HEK293 (cell line): ENCODE results near the gene TOMM40L.

Experiments used
- AEBP2 ChIP-seq: fragments of 450-650 bp; formaldehyde crosslinking; IDR thresholded peaks from 2 replicates; pipeline ENCODE4 v1.5.1; 2016; ENCODE audit warnings: missing biosample characterization, missing genetic modification characterization, borderline replicate concordance
- GFI1B ChIP-seq: fragments of 450-650 bp; formaldehyde crosslinking; IDR thresholded peaks from 2 replicates; pipeline ENCODE4 v1.5.1; 2016; ENCODE audit warnings: missing biosample characterization, missing genetic modification characterization
- GLI2 ChIP-seq: fragments of 450-650 bp; formaldehyde crosslinking; IDR thresholded peaks from 2 replicates; pipeline ENCODE4; 2017; ENCODE audit warnings: missing biosample characterization, missing genetic modification characterization, low read depth, borderline replicate concordance
- GLIS1 ChIP-seq: fragments of 450-650 bp; formaldehyde crosslinking; IDR thresholded peaks from 2 replicates; pipeline ENCODE4 v1.5.1; 2016; ENCODE audit warnings: missing biosample characterization, missing genetic modification characterization
- KLF17 ChIP-seq: fragments of 450-650 bp; formaldehyde crosslinking; IDR thresholded peaks from 2 replicates; pipeline ENCODE4 v1.5.1; 2016; ENCODE audit warnings: missing biosample characterization, missing genetic modification characterization
- KLF9 ChIP-seq: fragments of 450-650 bp; formaldehyde crosslinking; IDR thresholded peaks from 2 replicates; pipeline ENCODE4 v1.5.1; 2016; ENCODE audit warnings: missing biosample characterization, missing genetic modification characterization, low read depth
- OSR2 ChIP-seq: fragments of 450-650 bp; formaldehyde crosslinking; IDR thresholded peaks from 2 replicates; pipeline ENCODE4 v1.5.1; 2016; ENCODE audit warnings: missing biosample characterization, missing genetic modification characterization
- ZBTB26 ChIP-seq: fragments of 450-650 bp; formaldehyde crosslinking; optimal IDR thresholded peaks from 2 replicates; pipeline ENCODE3; 2016; ENCODE audit warnings: missing biosample characterization, mild to moderate bottlenecking, missing genetic modification characterization
- ZBTB48 ChIP-seq: fragments of 450-650 bp; formaldehyde crosslinking; IDR thresholded peaks from 2 replicates; pipeline ENCODE4 v1.5.1; 2016; ENCODE audit warnings: missing biosample characterization, missing genetic modification characterization
- ZEB2 ChIP-seq: fragments of 450-650 bp; formaldehyde crosslinking; IDR thresholded peaks from 2 replicates; pipeline ENCODE4 v1.5.1; 2016; ENCODE audit warnings: missing biosample characterization, missing genetic modification characterization
- ZNF2 ChIP-seq: fragments of 450-650 bp; formaldehyde crosslinking; IDR thresholded peaks from 2 replicates; pipeline ENCODE4 v1.5.1; 2016; ENCODE audit warnings: missing biosample characterization, missing genetic modification characterization
- ZNF214 ChIP-seq: fragments of 450-650 bp; formaldehyde crosslinking; IDR thresholded peaks from 2 replicates; pipeline ENCODE4 v1.5.1; 2017; ENCODE audit warnings: missing biosample characterization, mild to moderate bottlenecking, missing genetic modification characterization, borderline replicate concordance
- ZNF223 ChIP-seq: fragments of 450-650 bp; formaldehyde crosslinking; IDR thresholded peaks from 2 replicates; pipeline ENCODE4 v1.5.1; 2016; ENCODE audit warnings: missing biosample characterization, missing genetic modification characterization
- ZNF426 ChIP-seq: fragments of 450-650 bp; formaldehyde crosslinking; IDR thresholded peaks from 2 replicates; pipeline ENCODE4 v1.5.1; 2017; ENCODE audit warnings: missing biosample characterization, missing genetic modification characterization, mild to moderate bottlenecking, inconsistent platforms, moderate library complexity
- ZNF521 ChIP-seq: fragments of 450-650 bp; formaldehyde crosslinking; IDR thresholded peaks from 2 replicates; pipeline ENCODE4 v1.5.1; 2017; ENCODE audit warnings: missing biosample characterization, mild to moderate bottlenecking, missing genetic modification characterization
- ZNF654 ChIP-seq: fragments of 450-650 bp; formaldehyde crosslinking; IDR thresholded peaks from 2 replicates; pipeline ENCODE4 v1.5.1; 2016; ENCODE audit warnings: low read depth, missing biosample characterization, missing genetic modification characterization
- ZNF670 ChIP-seq: fragments of 450-650 bp; formaldehyde crosslinking; IDR thresholded peaks from 2 replicates; pipeline ENCODE4 v1.5.1; 2016; ENCODE audit warnings: missing biosample characterization, missing genetic modification characterization, low read depth
- ZNF704 ChIP-seq: fragments of 450-650 bp; formaldehyde crosslinking; IDR thresholded peaks from 2 replicates; pipeline ENCODE4 v1.5.1; 2016; ENCODE audit warnings: missing biosample characterization, missing genetic modification characterization
- ZSCAN4 ChIP-seq: fragments of 450-650 bp; formaldehyde crosslinking; IDR thresholded peaks from 2 replicates; pipeline ENCODE4 v1.5.1; 2017; ENCODE audit warnings: missing biosample characterization, missing genetic modification characterization
- TF ChIP-seq, protein P1 (sequence below): fragments of 450-650 bp; formaldehyde crosslinking; IDR thresholded peaks from 2 replicates; pipeline ENCODE4 v1.5.1; 2016; ENCODE audit warnings: missing biosample characterization, missing genetic modification characterization, borderline replicate concordance
- TF ChIP-seq, protein P2 (sequence below): fragments of 450-650 bp; formaldehyde crosslinking; conservative IDR thresholded peaks from 2 replicates; pipeline ENCODE4 v1.5.1; 2016; ENCODE audit warnings: low read depth, missing biosample characterization, missing genetic modification characterization
- TF ChIP-seq, protein P3 (sequence below): fragments of 450-650 bp; formaldehyde crosslinking; IDR thresholded peaks from 2 replicates; pipeline ENCODE4 v1.5.1; 2016; ENCODE audit warnings: missing biosample characterization, missing genetic modification characterization

Gene TOMM40L

DNA sequence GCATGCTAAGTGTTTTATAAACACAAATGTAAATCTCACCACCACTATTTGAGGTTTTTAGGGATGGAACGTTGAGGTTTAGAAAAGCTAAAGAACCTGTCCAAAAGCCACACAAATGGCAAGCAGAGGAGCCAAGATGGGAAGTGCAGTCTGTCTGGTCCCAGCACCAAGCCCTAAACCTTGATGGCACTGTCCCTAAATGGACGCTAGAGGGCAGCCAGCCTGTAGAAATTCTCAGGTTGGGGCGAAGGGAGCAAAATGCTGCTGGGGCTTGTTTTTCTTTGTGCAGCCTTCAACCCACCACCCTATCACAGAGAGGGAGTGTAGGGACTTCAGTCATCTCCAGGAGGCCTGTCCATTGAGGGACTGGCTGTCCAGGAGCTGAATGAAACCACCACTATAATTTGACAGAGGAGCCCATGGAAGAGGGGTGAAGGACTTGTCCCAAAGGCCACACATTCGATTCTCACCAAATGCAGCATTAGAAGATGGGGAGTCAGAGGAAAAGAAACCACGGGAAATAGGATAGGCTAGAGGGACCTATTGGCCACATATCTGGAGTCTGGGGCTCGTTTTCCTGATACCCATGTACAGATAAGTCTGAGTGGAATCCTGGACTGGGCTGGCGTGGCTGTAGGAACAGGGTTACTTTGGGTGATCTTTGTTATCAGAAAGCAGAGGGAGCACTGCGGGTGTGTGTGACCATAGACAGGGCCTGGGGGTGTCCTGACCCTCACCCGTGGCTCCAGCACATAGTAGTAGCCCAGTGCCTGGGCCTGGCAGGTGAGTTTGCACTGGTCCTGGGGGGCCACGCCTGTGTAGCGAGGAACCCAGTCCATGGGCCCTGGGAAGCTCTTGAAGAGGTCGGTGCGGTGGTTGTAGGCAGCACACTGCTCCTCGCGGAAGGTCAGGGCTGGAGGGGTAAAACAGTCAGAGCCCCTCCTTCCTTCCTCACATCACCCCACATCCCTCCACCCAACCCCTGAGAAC lies 33.1 kb upstream of the TOMM40L start (continued):
- TF ChIP-seq, protein P1, sequence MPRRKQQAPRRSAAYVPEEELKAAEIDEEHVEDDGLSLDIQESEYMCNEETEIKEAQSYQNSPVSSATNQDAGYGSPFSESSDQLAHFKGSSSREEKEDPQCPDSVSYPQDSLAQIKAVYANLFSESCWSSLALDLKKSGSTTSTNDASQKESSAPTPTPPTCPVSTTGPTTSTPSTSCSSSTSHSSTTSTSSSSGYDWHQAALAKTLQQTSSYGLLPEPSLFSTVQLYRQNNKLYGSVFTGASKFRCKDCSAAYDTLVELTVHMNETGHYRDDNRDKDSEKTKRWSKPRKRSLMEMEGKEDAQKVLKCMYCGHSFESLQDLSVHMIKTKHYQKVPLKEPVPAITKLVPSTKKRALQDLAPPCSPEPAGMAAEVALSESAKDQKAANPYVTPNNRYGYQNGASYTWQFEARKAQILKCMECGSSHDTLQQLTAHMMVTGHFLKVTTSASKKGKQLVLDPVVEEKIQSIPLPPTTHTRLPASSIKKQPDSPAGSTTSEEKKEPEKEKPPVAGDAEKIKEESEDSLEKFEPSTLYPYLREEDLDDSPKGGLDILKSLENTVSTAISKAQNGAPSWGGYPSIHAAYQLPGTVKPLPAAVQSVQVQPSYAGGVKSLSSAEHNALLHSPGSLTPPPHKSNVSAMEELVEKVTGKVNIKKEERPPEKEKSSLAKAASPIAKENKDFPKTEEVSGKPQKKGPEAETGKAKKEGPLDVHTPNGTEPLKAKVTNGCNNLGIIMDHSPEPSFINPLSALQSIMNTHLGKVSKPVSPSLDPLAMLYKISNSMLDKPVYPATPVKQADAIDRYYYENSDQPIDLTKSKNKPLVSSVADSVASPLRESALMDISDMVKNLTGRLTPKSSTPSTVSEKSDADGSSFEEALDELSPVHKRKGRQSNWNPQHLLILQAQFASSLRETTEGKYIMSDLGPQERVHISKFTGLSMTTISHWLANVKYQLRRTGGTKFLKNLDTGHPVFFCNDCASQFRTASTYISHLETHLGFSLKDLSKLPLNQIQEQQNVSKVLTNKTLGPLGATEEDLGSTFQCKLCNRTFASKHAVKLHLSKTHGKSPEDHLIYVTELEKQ (tag by site-specific recombination), result no peak
- TF ChIP-seq ZNF521 (no peak), ZNF704 (tag by site-specific recombination) (no peak), AEBP2 (tag by site-specific recombination) (no peak), ZNF426 (no peak), GLI2 (tag by site-specific recombination) (no peak), ZNF670 (tag by site-specific recombination) (no peak), ZBTB48 (peak; percentile 39; the same call in 1 of the 2 replicates), KLF9 (tag by site-specific recombination) (no peak), GFI1B (tag by site-specific recombination) (no peak), ZNF654 (tag by site-specific recombination) (peak; percentile 87), ZNF214 (no peak), OSR2 (tag by site-specific recombination) (no peak), ZEB2 (tag by site-specific recombination) (no peak), GLIS1 (tag by site-specific recombination) (no peak), KLF17 (tag by site-specific recombination) (no peak), ZBTB26 (tag by site-specific recombination) (no peak), ZSCAN4 (tag by site-specific recombination) (no peak), ZNF223 (tag by site-specific recombination) (no peak), ZNF2 (tag by site-specific recombination) (0 out of 2 replicates have a peak, but pooled peaks have one; percentile 28)
- TF ChIP-seq, protein P2, sequence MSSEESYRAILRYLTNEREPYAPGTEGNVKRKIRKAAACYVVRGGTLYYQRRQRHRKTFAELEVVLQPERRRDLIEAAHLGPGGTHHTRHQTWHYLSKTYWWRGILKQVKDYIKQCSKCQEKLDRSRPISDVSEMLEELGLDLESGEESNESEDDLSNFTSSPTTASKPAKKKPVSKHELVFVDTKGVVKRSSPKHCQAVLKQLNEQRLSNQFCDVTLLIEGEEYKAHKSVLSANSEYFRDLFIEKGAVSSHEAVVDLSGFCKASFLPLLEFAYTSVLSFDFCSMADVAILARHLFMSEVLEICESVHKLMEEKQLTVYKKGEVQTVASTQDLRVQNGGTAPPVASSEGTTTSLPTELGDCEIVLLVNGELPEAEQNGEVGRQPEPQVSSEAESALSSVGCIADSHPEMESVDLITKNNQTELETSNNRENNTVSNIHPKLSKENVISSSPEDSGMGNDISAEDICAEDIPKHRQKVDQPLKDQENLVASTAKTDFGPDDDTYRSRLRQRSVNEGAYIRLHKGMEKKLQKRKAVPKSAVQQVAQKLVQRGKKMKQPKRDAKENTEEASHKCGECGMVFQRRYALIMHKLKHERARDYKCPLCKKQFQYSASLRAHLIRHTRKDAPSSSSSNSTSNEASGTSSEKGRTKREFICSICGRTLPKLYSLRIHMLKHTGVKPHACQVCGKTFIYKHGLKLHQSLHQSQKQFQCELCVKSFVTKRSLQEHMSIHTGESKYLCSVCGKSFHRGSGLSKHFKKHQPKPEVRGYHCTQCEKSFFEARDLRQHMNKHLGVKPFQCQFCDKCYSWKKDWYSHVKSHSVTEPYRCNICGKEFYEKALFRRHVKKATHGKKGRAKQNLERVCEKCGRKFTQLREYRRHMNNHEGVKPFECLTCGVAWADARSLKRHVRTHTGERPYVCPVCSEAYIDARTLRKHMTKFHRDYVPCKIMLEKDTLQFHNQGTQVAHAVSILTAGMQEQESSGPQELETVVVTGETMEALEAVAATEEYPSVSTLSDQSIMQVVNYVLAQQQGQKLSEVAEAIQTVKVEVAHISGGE (tag by site-specific recombination), result no peak
- TF ChIP-seq, protein P3, sequence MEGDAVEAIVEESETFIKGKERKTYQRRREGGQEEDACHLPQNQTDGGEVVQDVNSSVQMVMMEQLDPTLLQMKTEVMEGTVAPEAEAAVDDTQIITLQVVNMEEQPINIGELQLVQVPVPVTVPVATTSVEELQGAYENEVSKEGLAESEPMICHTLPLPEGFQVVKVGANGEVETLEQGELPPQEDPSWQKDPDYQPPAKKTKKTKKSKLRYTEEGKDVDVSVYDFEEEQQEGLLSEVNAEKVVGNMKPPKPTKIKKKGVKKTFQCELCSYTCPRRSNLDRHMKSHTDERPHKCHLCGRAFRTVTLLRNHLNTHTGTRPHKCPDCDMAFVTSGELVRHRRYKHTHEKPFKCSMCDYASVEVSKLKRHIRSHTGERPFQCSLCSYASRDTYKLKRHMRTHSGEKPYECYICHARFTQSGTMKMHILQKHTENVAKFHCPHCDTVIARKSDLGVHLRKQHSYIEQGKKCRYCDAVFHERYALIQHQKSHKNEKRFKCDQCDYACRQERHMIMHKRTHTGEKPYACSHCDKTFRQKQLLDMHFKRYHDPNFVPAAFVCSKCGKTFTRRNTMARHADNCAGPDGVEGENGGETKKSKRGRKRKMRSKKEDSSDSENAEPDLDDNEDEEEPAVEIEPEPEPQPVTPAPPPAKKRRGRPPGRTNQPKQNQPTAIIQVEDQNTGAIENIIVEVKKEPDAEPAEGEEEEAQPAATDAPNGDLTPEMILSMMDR (tag by site-specific recombination), result peak; percentile 71
